B cell (primary cell): ENCODE results near the gene SASS6. TPM values are rescaled to one million over a fixed set of nuclear protein-coding genes. Genes with fewer than 3 reads are reported as not detected.

Experiments
- ATAC-seq: fragments of 200-7000 bp; cut with Tn5 transposase; one replicate; pipeline ENCODE4 v1.10.0; 2021; ENCODE audit warnings: low read depth, mild to moderate bottlenecking, moderate number of reproducible peaks, moderate library complexity
- CTCF ChIA-PET: fragments of 350-600 bp; sonication (Branson Sonifier 250); formaldehyde crosslinking; loops from one replicate; lab custom pipeline; 2021; ENCODE audit warnings: antibody characterized with exemption, inconsistent platforms; lab: Charles Lee
- POLR2A ChIA-PET: fragments of 350-600 bp; sonication (Branson Sonifier 250); formaldehyde crosslinking; loops from one replicate; lab custom pipeline; 2021; ENCODE audit warnings: antibody characterized with exemption; lab: Charles Lee
- DNase-seq: peaks from one replicate; pipeline ENCODE4 v3.0.0; 2013
- H2AFZ ChIP-seq: 2 replicates; pipeline ENCODE4 v1.6.1; 2012; ENCODE audit warnings: mild to moderate bottlenecking, low read depth, low read length; ENCODE audit not compliant: insufficient read depth, poor library complexity, severe bottlenecking
- H3K27ac ChIP-seq, 2 donors: 1 replicate in 1 of 2; 2 replicates in 1 of 2; pipeline ENCODE4 v1.5.1; 2012 to 2013; ENCODE audit warnings: low read length in 2 of 2, mild to moderate bottlenecking in 2 of 2, moderate library complexity in 1 of 2
- H3K27me3 ChIP-seq, 4 experiments: fragments of 200-600 bp in 1 of 4; sonication (generic) in 1 of 4; replicated peaks in 1 of 4; 1 replicate in 2 of 4; 2 replicates in 2 of 4; pipeline versions ENCODE4 v1.6.1 to v1.7.0; 2013 to 2016; ENCODE audit warnings: low read length in 3 of 4, mild to moderate bottlenecking in 2 of 4, mixed read lengths in 1 of 4, moderate library complexity in 1 of 4; ENCODE audit not compliant: insufficient read depth in 4 of 4, control insufficient read depth in 3 of 4; ENCODE audit errors: control extremely low read depth in 1 of 4
- H3K36me3 ChIP-seq, 2 experiments: replicated peaks in 1 of 2; 1 replicate in 1 of 2; 2 replicates in 1 of 2; pipeline versions ENCODE4 v1.6.1 to v1.7.1; 2013; ENCODE audit warnings: low read length in 1 of 2; ENCODE audit not compliant: insufficient read depth in 2 of 2, control insufficient read depth in 1 of 2; ENCODE audit errors: control extremely low read depth in 1 of 2, extremely low read depth in 1 of 2
- H3K4me1 ChIP-seq, 2 donors: fragments of 200-600 bp in 1 of 2; sonication (generic) in 1 of 2; 1 replicate in 1 of 2; 2 replicates in 1 of 2; pipeline versions ENCODE4 v1.5.1 to v1.6.1; 2013 to 2017; ENCODE audit warnings: low read length in 2 of 2; ENCODE audit not compliant: control insufficient read depth in 2 of 2, insufficient read depth in 2 of 2
- H3K4me2 ChIP-seq: replicated peaks from 2 replicates; pipeline ENCODE3; 2012; ENCODE audit warnings: mild to moderate bottlenecking, low read depth, low read length; ENCODE audit not compliant: poor library complexity, severe bottlenecking
- H3K4me3 ChIP-seq, 5 experiments: fragments of 200-600 bp in 1 of 5; sonication (generic) in 1 of 5; 1 replicate in 3 of 5; 2 replicates in 2 of 5; pipeline versions ENCODE4 v1.5.1 to v1.7.0; 2011 to 2016; ENCODE audit warnings: low read length in 4 of 5, mild to moderate bottlenecking in 4 of 5, low read depth in 2 of 5, control low read depth in 1 of 5, moderate library complexity in 1 of 5; ENCODE audit not compliant: insufficient read depth in 1 of 5; ENCODE audit errors: control extremely low read depth in 1 of 5, extremely low read depth in 1 of 5
- H3K79me2 ChIP-seq: fragments of 200-600 bp; sonication (generic); one replicate; pipeline ENCODE4 v1.6.0; 2016; ENCODE audit warnings: low read length; ENCODE audit not compliant: control insufficient read depth, insufficient read depth
- H3K9ac ChIP-seq: fragments of 200-600 bp; sonication (generic); 2 replicates; pipeline ENCODE4 v1.6.1; 2017; ENCODE audit warnings: mild to moderate bottlenecking, low read length, moderate library complexity
- H3K9me3 ChIP-seq, 3 donors: one replicate each; pipeline versions ENCODE4 v1.6.1 to v1.7.1; 2013; ENCODE audit warnings: low read length in 2 of 3; ENCODE audit not compliant: control insufficient read depth in 2 of 3, insufficient read depth in 1 of 3; ENCODE audit errors: control extremely low read depth in 1 of 3
- H4K20me1 ChIP-seq: 2 replicates; pipeline ENCODE4 v1.6.0; 2012; ENCODE audit warnings: mild to moderate bottlenecking, low read length; ENCODE audit not compliant: insufficient read depth, control insufficient read depth, poor library complexity, severe bottlenecking
- H3K27ac Mint-ChIP-seq: one replicate; pipeline ENCODE4 v1.8.0; 2021; ENCODE audit warnings: mixed read lengths
- H3K27me3 Mint-ChIP-seq: one replicate; pipeline ENCODE4 v1.8.0; 2021; ENCODE audit warnings: mixed read lengths
- H3K4me1 Mint-ChIP-seq: one replicate; pipeline ENCODE4 v1.8.0; 2021; ENCODE audit warnings: mixed read lengths
- H3K4me3 Mint-ChIP-seq: one replicate; pipeline ENCODE4 v1.8.0; 2021; ENCODE audit warnings: mixed read lengths
- H3K9me3 Mint-ChIP-seq: one replicate; pipeline ENCODE4 v1.8.0; 2022; ENCODE audit warnings: mixed read lengths; ENCODE audit not compliant: insufficient read depth
- CTCF ChIP-seq: fragments of 200-600 bp; IDR thresholded peaks from one replicate; pipeline ENCODE4 v1.8.0; 2022; ENCODE audit warnings: antibody characterized with exemption, mild to moderate bottlenecking
- EZH2 ChIP-seq: IDR thresholded peaks from 2 replicates; pipeline ENCODE4 v1.6.1; 2012; ENCODE audit warnings: borderline replicate concordance, low read depth, mild to moderate bottlenecking, moderate library complexity, low read length; ENCODE audit not compliant: insufficient read depth, poor library complexity, severe bottlenecking
- WGBS: methylation state at CpG from one replicate; pipeline ENCODE4 v1.1.5; 2013; ENCODE audit warnings: missing lambda C conversion rate; ENCODE audit not compliant: insufficient coverage; 5-methylcytosine and 5-hydroxymethylcytosine counted together
- intact Hi-C: fragments of 100-400 bp; cut with micrococcal nuclease; formaldehyde crosslinking; loops from one replicate; pipeline ENCODE4 v1.10.0; 2022
- polyA plus RNA-seq: library from polyadenylated mRNA; depleted of rRNA; stranded (reverse); fragments of >200 nt; gene quantifications from 2 replicates; pipeline ENCODE4 v1.2.3, GENCODE V29; 2012
- total RNA-seq, 2 donors: library from RNA; stranded (reverse); fragments of 120-200 nt in 1 of 2; gene quantifications; 1 replicate in 1 of 2; 2 replicates in 1 of 2; pipeline versions ENCODE4 v1.2.3 to v1.2.4, GENCODE V29; 2013 to 2022

SASS6 gene
- total and polyA plus RNA-seq, 2 donors (not counting 1 experiment from before 2014, with no cell fraction given), result 1.1 to 7.0 TPM

- Histone ChIP-seq H2AFZ (no peak overlapping the region), H3K4me2 (no peak overlapping the region), H3K4me1 (no peaks in the 10 kb centered on the region), H3K27ac (no peak overlapping the region), H3K9ac (no peak overlapping the region), H3K4me3 (no peak overlapping the region), H3K79me2 (no peaks in the 10 kb centered on the region), H3K36me3 (peaks cover 0 to 11% of the 10 kb centered on the region in 2 experiments), H3K27me3 (no peaks in the 10 kb centered on the region), H4K20me1 (no peaks in the 10 kb centered on the region), H3K9me3 (no peaks in the 10 kb centered on the region)
- intact Hi-C loops, result no loop called here
- H3K4me3 Mint-ChIP-seq, result no peak overlapping the region
- H3K9me3 Mint-ChIP-seq, result no peaks in the 10 kb centered on the region
- TF ChIP-seq CTCF (no peak), EZH2 (no peak)
- no peak overlapping the region for H3K27ac Mint-ChIP-seq
- ATAC-seq (no peak), DNase-seq (no peak)
- no peaks in the 10 kb centered on the region for H3K4me1 Mint-ChIP-seq
- ChIA-PET CTCF (no interaction called here), POLR2A (no interaction called here)
- no peaks in the 10 kb centered on the region for H3K27me3 Mint-ChIP-seq
Observed at GRCh38 chr1:100109554-100110066, 23.1 kb downstream of the SASS6 start.

GRCh38 chr1:100107696-100108095, 25.0 kb downstream of the SASS6 start:
- Histone ChIP-seq H4K20me1 (no peaks in the 10 kb centered on the region), H2AFZ (no peak overlapping the region), H3K9ac (no peak overlapping the region), H3K27me3 (no peaks in the 10 kb centered on the region), H3K9me3 (no peaks in the 10 kb centered on the region), H3K4me1 (no peaks in the 10 kb centered on the region), H3K27ac (no peak overlapping the region), H3K4me2 (no peak overlapping the region), H3K36me3 (peaks cover 2 to 28% of the 10 kb centered on the region in 2 experiments), H3K79me2 (no peaks in the 10 kb centered on the region), H3K4me3 (no peak overlapping the region)
- Mint-ChIP-seq H3K27ac (no peak overlapping the region), H3K9me3 (no peaks in the 10 kb centered on the region), H3K27me3 (no peaks in the 10 kb centered on the region), H3K4me3 (no peak overlapping the region), H3K4me1 (no peaks in the 10 kb centered on the region)
- ATAC-seq (no peak), DNase-seq (no peak)
- intact Hi-C loops, result no loop called here
- POLR2A ChIA-PET, result no interaction called here
- TF ChIP-seq CTCF, result no peak
- no peak for TF ChIP-seq EZH2
- CTCF ChIA-PET, result no interaction called here
- no CpG with 5 or more reads among the region's 4 CpGs for WGBS
